Transverse colon (tissue), 4 donors: Measurements from ENCODE around the gene DPYSL5. TPM values are rescaled to one million over a fixed set of nuclear protein-coding genes. Genes with fewer than 3 reads are reported as not detected.

ENCODE experiments used
- DNase-seq: peaks from one replicate; pipeline ENCODE4 v3.0.0-alpha.2; 2019
- H3K27ac ChIP-seq, 4 donors: fragments of 200-600 bp; sonication (generic); 2 replicates each; pipeline ENCODE4 v1.5.1; 2016 to 2018; ENCODE audit warnings: inconsistent platforms in 4 of 4
- H3K27me3 ChIP-seq: fragments of 200-600 bp; sonication (generic); 2 replicates; pipeline ENCODE4 v1.5.1; 2017; ENCODE audit warnings: inconsistent platforms
- H3K36me3 ChIP-seq, 4 donors: fragments of 200-600 bp; sonication (generic); 2 replicates each; pipeline ENCODE4 v1.5.1; 2017 to 2019; ENCODE audit warnings: inconsistent platforms in 4 of 4
- H3K4me1 ChIP-seq, 4 donors: fragments of 200-600 bp; sonication (generic); 2 replicates each; pipeline ENCODE4 v1.5.1; 2017 to 2020; ENCODE audit warnings: inconsistent platforms in 4 of 4
- H3K4me3 ChIP-seq, 4 donors: fragments of 200-600 bp; sonication (generic); 1 replicate in 1 of 4; 2 replicates in 3 of 4; pipeline versions ENCODE4 v1.5.1 to v1.6.1; 2017 to 2019; ENCODE audit warnings: inconsistent platforms in 4 of 4
- H3K9me3 ChIP-seq, 2 donors: fragments of 200-600 bp; sonication (generic); 2 replicates each; pipeline ENCODE4 v1.5.1; 2017 to 2019; ENCODE audit warnings: inconsistent platforms in 2 of 2
- CTCF ChIP-seq, 5 experiments: fragments of 200-600 bp in 3 of 5; fragments of 450-650 bp in 2 of 5; sonication (generic) in 3 of 5; IDR thresholded peaks; 1 replicate in 2 of 5; 2 replicates in 3 of 5; pipeline ENCODE4 v1.5.1; 2016 to 2017; ENCODE audit warnings: antibody characterized with exemption in 5 of 5, inconsistent platforms in 3 of 5, mild to moderate bottlenecking in 2 of 5, moderate library complexity in 1 of 5
- EP300 ChIP-seq: sonication (generic); formaldehyde crosslinking; IDR thresholded peaks from one replicate; pipeline ENCODE4 v1.6.1; 2017; ENCODE audit warnings: antibody characterized with exemption, low read depth
- POLR2A ChIP-seq: fragments of 450-650 bp; IDR thresholded peaks from one replicate; pipeline ENCODE4 v1.6.1; 2016; ENCODE audit warnings: antibody characterized with exemption, mild to moderate bottlenecking, moderate library complexity
- POLR2AphosphoS5 ChIP-seq, 3 donors: sonication (generic); formaldehyde crosslinking; IDR thresholded peaks; one replicate each; pipeline ENCODE4 v1.6.1; 2016; ENCODE audit warnings: antibody characterized with exemption in 3 of 3
- WGBS, 2 donors: methylation state at CpG; one replicate each; pipeline ENCODE4 v1.1.5; 2018; ENCODE audit warnings: low coverage in 1 of 2; 5-methylcytosine and 5-hydroxymethylcytosine counted together
- in situ Hi-C, 4 donors: fragments of 200-750 bp; cut with MboI; loops; one replicate each; pipeline versions ENCODE4 v1.15.0 to v1.15.1; 2017; ENCODE audit warnings: low sequenced_read_pairs in 3 of 4, low pct_ligation_motif_present in 1 of 4, low pct_unique_long_range_greater_than_20kb in 1 of 4
- intact Hi-C: fragments of 100-400 bp; cut with DNase I; formaldehyde crosslinking; loops from one replicate; pipeline ENCODE4 v1.15.1; 2023; ENCODE audit warnings: low total_unique reads
- total RNA-seq, 4 donors: library from RNA; depleted of rRNA; stranded (reverse); fragments of >200 nt; gene quantifications; one replicate each; pipeline ENCODE4 v1.1.0, GENCODE V29; 2016

DPYSL5 gene
- total RNA-seq, 4 donors from 2014 or later, result 0.32 TPM; not detected in 3

- 69 to 73% methylated on average over 9 to 10 of the region's 10 CpGs for WGBS, 2 donors
- Histone ChIP-seq H3K4me3 (no peak overlapping the region), H3K9me3 (no peaks in the 10 kb centered on the region), H3K27me3 (no peaks in the 10 kb centered on the region), H3K27ac (peak overlapping the region in 3 of 4 donors; percentile 73 to 86 (median 76)), H3K4me1 (peaks cover 5 to 51% (median 27%) of the 10 kb centered on the region in 4 donors), H3K36me3 (no peaks in the 10 kb centered on the region)
- TF ChIP-seq CTCF (IDR thresholded peaks at IDR 0.05), result no peak
- no peak for TF ChIP-seq POLR2AphosphoS5 (IDR thresholded peaks at IDR 0.05)
- TF ChIP-seq EP300, result no peak
- no peak for TF ChIP-seq POLR2A
- in situ Hi-C loops, result loop anchor here (5.0 to 25.0 kb wide), 7 partner anchors 43 to 318 kb away; partner anchors contain the start of genes DNAJC5G (in 4 of the 4), KHK (in 4 of the 4), EMILIN1 (in 3 of the 4) and TRIM54 (in 3 of the 4)
- intact Hi-C loops, result loop anchor here (10.0 kb wide), 1 partner anchor 316 kb away; the partner anchor contains the start of gene TRIM54
- DNase-seq, result no peak
Measured at GRCh38 chr2:26969077-26969844, 121.3 kb downstream of the DPYSL5 start.

GRCh38 chr2:26970244-26970927 lies 122.5 kb downstream of the DPYSL5 start, which contains the start of gene MAPRE3:
TSS of gene MAPRE3 (plus strand) at chr2:26970637. CDS start at chr2:27022219, 51,582 bp downstream.
- H3K27me3 ChIP-seq, result no peaks in the 10 kb centered on the region
- TF ChIP-seq POLR2A (no peak), EP300 (no peak), CTCF (IDR thresholded peaks at IDR 0.05) (no peak), POLR2AphosphoS5 (IDR thresholded peaks at IDR 0.05) (peak in 2 of 3 donors; percentile 23 to 51)
- 0 to 13% methylated on average over 3 to 44 of the region's 69 CpGs for WGBS, 2 donors
- in situ Hi-C loops, result loop anchor here in 3 of 4 donors (25.0 kb wide), 2 partner anchors 117 to 317 kb away; partner anchors contain the start of genes DNAJC5G (in 3 of the 3), EMILIN1 (in 3 of the 3), KHK (in 3 of the 3) and TRIM54 (in 3 of the 3)
- peak within 1 kb of the TSS; percentile 73 to 86 (median 85) for H3K27ac ChIP-seq
- peak within 1 kb of the TSS; percentile 68 to 89 (median 78) for H3K4me3 ChIP-seq
- peak; percentile 86 for DNase-seq
- intact Hi-C loops, result no loop called here
- H3K9me3 ChIP-seq, result no peaks in the 10 kb centered on the region
- peaks cover 5 to 45% (median 26%) of the 10 kb centered on the region in 4 donors for H3K4me1 ChIP-seq
- H3K36me3 ChIP-seq, result no peaks in the 10 kb centered on the region

GRCh38 chr2:26970928-26971627 lies 123.1 kb downstream of the DPYSL5 start:
- in situ Hi-C loops (loop anchor here in 3 of 4 donors (25.0 kb wide), 2 partner anchors 116 to 316 kb away; partner anchors contain the start of genes DNAJC5G (in 3 of the 3), EMILIN1 (in 3 of the 3), KHK (in 3 of the 3) and TRIM54 (in 3 of the 3)), intact Hi-C loops (no loop called here)
- TF ChIP-seq POLR2A (no peak), POLR2AphosphoS5 (IDR thresholded peaks at IDR 0.05) (no peak), EP300 (no peak), CTCF (IDR thresholded peaks at IDR 0.05) (no peak)
- Histone ChIP-seq H3K4me1 (peaks cover 5 to 45% (median 26%) of the 10 kb centered on the region in 4 donors), H3K9me3 (no peaks in the 10 kb centered on the region), H3K27ac (peak overlapping the region; percentile 73 to 86 (median 85)), H3K4me3 (peak overlapping the region; percentile 68 to 89 (median 78)), H3K27me3 (no peaks in the 10 kb centered on the region), H3K36me3 (no peaks in the 10 kb centered on the region)
- WGBS, 2 donors, result 24 to 25% methylated on average over 3 to 26 of the region's 34 CpGs
- no peak for DNase-seq
